Measurements from ENCODE around the gene CTBP1.
A peak's percentile ranks its signal among the peaks of the same experiment; 100 is the strongest.
"Not testable (repeated sequence)": the region's sequence is repeated elsewhere in the genome, so short reads cannot be mapped to it uniquely, and the experiment has no call there.

Gene CTBP1

DNA sequence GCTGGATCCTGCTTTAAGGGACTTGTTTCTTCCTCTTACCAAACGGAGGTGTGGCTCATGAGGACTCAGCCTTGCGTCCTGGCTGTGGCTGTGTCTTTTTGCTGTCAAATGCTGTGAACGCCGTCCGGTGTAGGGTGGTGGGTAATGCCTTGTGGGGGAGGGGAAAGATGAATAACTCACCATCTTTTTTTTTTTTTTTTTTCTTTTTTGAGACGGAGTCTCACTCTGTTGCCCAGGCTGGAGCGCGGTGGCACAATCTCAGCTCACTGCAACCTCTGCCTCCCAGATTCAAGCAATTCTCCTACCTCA is 43.7 kb upstream of the CTBP1 start:
- not testable (repeated sequence) for H3K4me3 ChIP-seq (ENCODE audit: low read length); H3K4me1 ChIP-seq (ENCODE audit: insufficient read depth, low read length); H3K27ac ChIP-seq (ENCODE audit: low read depth, low read length); H3K36me3 ChIP-seq (ENCODE audit: insufficient read depth, low read length); H3K9ac ChIP-seq (ENCODE audit: low read depth, low read length); H3K27me3 ChIP-seq (ENCODE audit: insufficient read depth, low read length); H3K9me3 ChIP-seq (ENCODE audit: insufficient read depth, low read depth, low read length)
- WGBS = 98% methylated on average over 7 of the region's 8 CpGs

DNA sequence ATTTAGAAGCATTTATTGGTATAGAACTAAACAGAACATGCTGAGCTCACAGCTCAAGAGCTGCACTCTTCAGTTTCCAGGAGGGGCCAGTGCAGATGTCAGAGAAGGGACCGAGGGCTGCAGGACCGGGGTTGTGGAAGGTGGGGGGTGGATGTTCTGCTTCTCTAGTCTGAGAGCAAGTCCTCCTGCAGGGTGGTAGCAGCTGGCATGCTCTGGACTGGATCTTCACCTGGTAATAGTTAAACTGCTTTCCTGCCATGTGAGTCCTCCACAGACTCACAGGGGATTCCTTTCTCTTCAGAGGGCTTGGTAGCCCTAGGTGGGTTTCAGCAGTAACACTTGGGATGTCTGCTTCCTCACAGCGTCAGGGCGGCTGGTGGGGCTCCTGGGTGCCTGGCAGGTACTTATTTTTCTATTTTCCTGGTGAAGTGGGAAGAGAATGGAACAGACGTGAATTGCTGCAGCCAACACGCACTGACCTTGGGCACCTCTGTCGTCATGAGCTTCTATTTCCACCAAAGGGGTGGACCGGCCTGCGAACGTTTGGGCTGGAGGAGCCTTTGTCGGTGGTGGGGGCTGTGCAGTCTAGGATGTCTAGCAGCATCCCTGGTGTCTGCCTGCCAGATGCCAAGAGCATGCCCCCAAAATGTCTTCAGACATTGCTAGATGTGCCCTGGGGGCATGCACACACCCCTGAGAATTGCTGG is 43.2 kb upstream of the CTBP1 start:
- peaks cover 3% of the 10 kb centered on the region; the same call in 1 of the 2 replicates for H3K4me1 ChIP-seq (ENCODE audit: insufficient read depth, low read length)
- H3K9me3 ChIP-seq (ENCODE audit: insufficient read depth, low read depth, low read length) = no peaks in the 10 kb centered on the region; the same call in 1 of the 2 replicates
- H3K36me3 ChIP-seq (ENCODE audit: insufficient read depth, low read length) = peaks cover 5% of the 10 kb centered on the region; the same call in 1 of the 2 replicates
- H3K27me3 ChIP-seq (ENCODE audit: insufficient read depth, low read length) = no peaks in the 10 kb centered on the region
- no peak overlapping the region for H3K4me3 ChIP-seq (ENCODE audit: low read length)
- no peak overlapping the region for H3K9ac ChIP-seq (ENCODE audit: low read depth, low read length)
- 89% methylated on average over 11 of the region's 11 CpGs for WGBS
- H3K27ac ChIP-seq (ENCODE audit: low read depth, low read length) = no peak overlapping the region

DNA sequence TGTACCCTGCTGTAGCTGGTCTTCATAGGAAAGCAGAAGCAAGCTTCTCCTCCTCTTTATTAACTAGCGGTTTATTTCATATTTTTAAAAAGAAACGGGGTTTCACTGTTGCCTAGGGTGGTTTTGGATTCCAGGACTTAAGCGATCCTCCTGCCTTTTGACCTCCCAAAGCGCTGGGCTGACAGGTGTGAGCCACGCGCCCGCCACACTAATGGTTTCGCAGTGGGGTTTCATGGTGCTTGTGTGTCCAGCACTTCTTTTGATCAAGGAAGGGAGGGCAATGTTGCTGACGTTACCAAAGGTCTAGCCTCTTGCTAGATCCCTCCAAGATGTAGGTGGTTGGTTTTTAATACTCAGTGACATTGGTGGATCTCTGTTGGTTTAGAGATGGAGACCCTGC is 42.2 kb upstream of the CTBP1 start:
- no peak overlapping the region for H3K27ac ChIP-seq (ENCODE audit: low read depth, low read length)
- WGBS = 89% methylated on average over 9 of the region's 9 CpGs

DNA sequence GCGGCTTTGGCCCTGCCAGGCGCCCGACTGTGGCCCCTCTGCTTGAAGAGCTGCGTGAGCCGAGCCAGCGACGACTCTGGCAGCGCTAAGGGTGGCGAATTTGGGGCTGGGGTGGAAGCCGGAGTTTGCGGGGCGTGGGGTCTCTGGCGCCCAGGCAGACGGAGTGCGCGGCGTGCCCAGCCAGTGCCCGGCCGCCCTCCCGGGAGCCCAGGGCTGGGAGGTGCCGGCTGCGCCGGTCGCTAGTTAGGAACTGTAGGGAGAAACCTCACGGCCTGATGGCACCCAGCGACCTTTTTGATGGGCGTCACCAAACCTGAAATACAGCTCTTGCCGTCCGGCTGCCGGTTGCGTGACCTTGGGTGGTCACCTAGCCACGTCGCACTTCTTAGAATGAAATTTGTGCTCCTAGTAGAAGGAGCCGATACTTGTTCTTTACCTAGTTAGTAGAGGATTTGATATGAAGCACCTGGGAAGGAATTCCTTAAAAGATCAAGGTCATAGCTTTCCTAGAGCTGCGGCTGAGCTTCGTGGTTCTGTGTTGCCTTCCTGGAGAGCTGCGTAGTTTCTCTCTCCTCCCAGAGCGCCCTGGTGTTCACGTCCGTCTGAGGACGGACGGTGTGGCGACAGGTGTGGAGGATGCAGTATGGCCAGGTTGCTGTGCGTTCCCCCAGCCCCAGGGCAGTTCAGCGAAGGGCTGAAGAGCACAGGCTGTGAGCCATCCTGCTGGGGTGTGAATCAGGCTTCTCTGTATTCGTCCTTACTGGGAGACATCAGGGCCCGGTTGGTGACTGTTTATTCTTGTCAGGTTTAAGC is 41.4 kb upstream of the CTBP1 start:
- peak overlapping the region; percentile 74; the same call in 1 of the 2 replicates for H3K27ac ChIP-seq (ENCODE audit: low read depth, low read length)
- H3K9ac ChIP-seq (ENCODE audit: low read depth, low read length) = peak overlapping the region; percentile 95
- 2% methylated on average over 47 of the region's 47 CpGs for WGBS
- H3K4me3 ChIP-seq (ENCODE audit: low read length) = peak overlapping the region; percentile 79
- peaks cover 11% of the 10 kb centered on the region for H3K9me3 ChIP-seq (ENCODE audit: insufficient read depth, low read depth, low read length)
- H3K36me3 ChIP-seq (ENCODE audit: insufficient read depth, low read length) = no peaks in the 10 kb centered on the region
- H3K27me3 ChIP-seq (ENCODE audit: insufficient read depth, low read length) = no peaks in the 10 kb centered on the region
- H3K4me1 ChIP-seq (ENCODE audit: insufficient read depth, low read length) = peaks cover 3% of the 10 kb centered on the region; the same call in 1 of the 2 replicates

More for the DNA sequence above, 42.2 kb upstream of the CTBP1 start:
- Histone ChIP-seq H3K9ac (ENCODE audit: low read depth, low read length) (peak overlapping the region; percentile 95), H3K4me1 (ENCODE audit: insufficient read depth, low read length) (peaks cover 3% of the 10 kb centered on the region; the same call in 1 of the 2 replicates), H3K27me3 (ENCODE audit: insufficient read depth, low read length) (no peaks in the 10 kb centered on the region), H3K4me3 (ENCODE audit: low read length) (peak overlapping the region; percentile 79), H3K9me3 (ENCODE audit: insufficient read depth, low read depth, low read length) (peaks cover 6% of the 10 kb centered on the region), H3K36me3 (ENCODE audit: insufficient read depth, low read length) (no peaks in the 10 kb centered on the region)

DNA sequence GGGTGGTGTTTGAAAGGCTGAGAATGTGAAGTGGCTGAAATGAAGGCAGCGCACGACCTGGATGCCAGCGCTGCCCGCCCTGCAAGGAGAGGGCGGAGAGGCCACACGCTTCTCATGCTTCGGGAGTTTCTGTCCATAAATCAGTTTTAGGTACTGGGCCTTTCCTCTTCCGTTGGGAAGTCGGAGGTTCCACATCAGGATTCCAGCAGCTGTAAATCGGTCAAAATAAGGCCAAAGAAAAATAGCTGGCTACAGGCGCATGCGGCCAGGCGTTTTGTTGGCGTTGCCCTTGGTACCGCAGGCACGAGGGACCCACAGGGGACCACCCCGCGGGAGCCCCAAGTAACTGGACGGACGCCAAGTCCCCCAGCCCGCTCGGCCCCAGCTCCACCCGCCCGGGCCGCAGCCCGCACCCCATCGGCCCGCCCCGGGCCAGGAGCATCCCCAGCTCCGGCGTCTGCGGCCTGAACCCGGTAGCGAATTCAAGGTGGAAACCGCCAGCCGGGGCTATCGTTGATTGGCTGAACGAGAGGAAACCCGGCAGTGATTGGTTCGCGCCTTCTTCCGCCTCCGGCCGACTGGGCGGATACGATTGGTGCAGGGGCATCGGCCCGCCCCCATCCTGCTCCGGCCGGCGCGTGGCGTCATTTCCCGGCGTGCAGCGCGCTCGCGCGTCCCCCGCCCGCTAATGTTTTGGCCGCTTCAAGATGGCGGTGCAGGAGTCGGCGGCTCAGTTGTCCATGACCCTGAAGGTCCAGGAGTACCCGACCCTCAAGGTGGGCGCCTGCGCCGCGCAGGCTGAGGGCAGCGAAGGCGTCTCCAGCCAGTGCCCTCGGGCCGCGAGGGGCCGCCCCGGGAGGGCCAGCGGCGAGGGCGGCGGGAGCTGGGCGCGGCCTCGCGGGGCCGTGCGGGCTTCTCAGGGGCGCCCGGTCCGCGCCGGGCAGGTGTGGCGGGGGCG is 40.6 kb upstream of the CTBP1 start, which contains the start of gene MAEA:
Gene MAEA, plus strand, starts transcription at position 685 of the 958 bp plus-strand sequence. Its CDS starts 23 bp downstream, at position 708.
- no peaks in the 10 kb centered on the region for H3K36me3 ChIP-seq (ENCODE audit: insufficient read depth, low read length)
- 1% methylated on average over 95 of the region's 95 CpGs for WGBS
- H3K9ac ChIP-seq (ENCODE audit: low read depth, low read length) = peak within 1 kb of the TSS; percentile 95
- H3K27me3 ChIP-seq (ENCODE audit: insufficient read depth, low read length) = no peaks in the 10 kb centered on the region
- H3K4me3 ChIP-seq (ENCODE audit: low read length) = peak within 1 kb of the TSS; percentile 79
- H3K4me1 ChIP-seq (ENCODE audit: insufficient read depth, low read length) = peaks cover 3% of the 10 kb centered on the region; the same call in 1 of the 2 replicates
- peak within 1 kb of the TSS; percentile 74 for H3K27ac ChIP-seq (ENCODE audit: low read depth, low read length)
- H3K9me3 ChIP-seq (ENCODE audit: insufficient read depth, low read depth, low read length) = peaks cover 11% of the 10 kb centered on the region

DNA sequence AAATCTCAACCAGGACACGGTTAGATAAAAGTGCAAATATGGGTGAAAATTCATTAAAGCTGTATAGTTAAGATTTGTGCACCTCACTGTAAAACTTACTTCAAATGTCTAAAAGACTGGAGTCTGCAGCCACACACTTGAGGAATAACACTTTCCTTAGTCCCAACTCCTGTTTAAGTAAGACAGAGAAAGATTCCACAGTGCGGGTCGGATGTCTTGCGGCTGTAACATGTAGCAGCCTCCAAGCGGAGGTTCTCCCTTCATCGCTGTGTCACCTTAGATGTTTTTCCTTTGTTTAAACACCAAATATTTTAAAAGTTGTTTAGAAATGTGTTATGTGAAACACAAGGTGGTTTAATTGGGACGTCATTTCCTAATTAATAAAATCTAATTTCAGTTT is 39.9 kb upstream of the CTBP1 start:
- Histone ChIP-seq H3K27ac (ENCODE audit: low read depth, low read length) (peak overlapping the region; percentile 71; the same call in 1 of the 2 replicates), H3K36me3 (ENCODE audit: insufficient read depth, low read length) (no peaks in the 10 kb centered on the region), H3K4me1 (ENCODE audit: insufficient read depth, low read length) (peaks cover 3% of the 10 kb centered on the region; the same call in 1 of the 2 replicates), H3K27me3 (ENCODE audit: insufficient read depth, low read length) (no peaks in the 10 kb centered on the region), H3K4me3 (ENCODE audit: low read length) (peak overlapping the region; percentile 79), H3K9ac (ENCODE audit: low read depth, low read length) (peak overlapping the region; percentile 92), H3K9me3 (ENCODE audit: insufficient read depth, low read depth, low read length) (peaks cover 11% of the 10 kb centered on the region)
- WGBS = 83% methylated on average over 6 of the region's 7 CpGs

DNA sequence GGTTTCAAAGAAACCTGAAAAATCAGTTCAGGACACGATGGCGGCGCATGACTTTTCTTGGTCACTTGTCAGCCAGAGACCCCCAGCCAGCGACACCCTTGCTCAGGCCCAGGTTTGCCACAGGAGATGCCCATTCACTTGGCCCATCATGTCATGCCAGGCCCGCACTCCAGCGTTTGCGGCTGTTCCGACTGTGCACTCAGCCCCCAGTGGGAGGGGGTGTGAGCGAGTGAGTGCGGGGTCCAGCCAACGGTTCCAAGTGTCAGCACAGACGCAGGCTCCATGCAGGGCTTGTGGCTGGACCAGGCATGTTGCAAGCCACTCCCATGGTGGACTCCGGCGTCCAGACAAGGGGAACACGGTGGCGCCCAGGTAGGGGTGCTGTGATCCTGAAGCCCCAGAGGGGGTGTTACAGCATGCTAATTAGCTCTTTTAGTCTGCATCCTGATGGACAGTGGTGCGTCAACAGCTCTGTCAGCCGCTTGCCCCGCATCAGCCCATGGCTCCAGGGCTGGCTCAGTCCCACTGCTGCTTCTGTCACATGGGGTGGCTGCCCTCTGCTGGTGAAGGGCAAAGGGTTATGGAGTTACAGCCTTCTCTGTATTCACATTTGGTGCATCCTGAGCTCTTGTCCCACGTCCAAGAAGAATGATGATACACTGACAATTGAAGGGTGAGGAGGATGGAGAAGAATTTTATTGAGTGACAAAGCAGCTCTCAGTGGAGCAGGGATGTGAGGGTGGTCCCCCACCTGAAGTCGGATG is 37.0 kb upstream of the CTBP1 start:
- no peak overlapping the region for H3K27ac ChIP-seq (ENCODE audit: low read depth, low read length)
- H3K4me3 ChIP-seq (ENCODE audit: low read length) = no peak overlapping the region
- WGBS = 89% methylated on average over 21 of the region's 21 CpGs
- no peaks in the 10 kb centered on the region for H3K4me1 ChIP-seq (ENCODE audit: insufficient read depth, low read length)
- no peaks in the 10 kb centered on the region for H3K27me3 ChIP-seq (ENCODE audit: insufficient read depth, low read length)
- no peak overlapping the region for H3K9ac ChIP-seq (ENCODE audit: low read depth, low read length)
- H3K9me3 ChIP-seq (ENCODE audit: insufficient read depth, low read depth, low read length) = peaks cover 11% of the 10 kb centered on the region
- no peaks in the 10 kb centered on the region for H3K36me3 ChIP-seq (ENCODE audit: insufficient read depth, low read length)

DNA sequence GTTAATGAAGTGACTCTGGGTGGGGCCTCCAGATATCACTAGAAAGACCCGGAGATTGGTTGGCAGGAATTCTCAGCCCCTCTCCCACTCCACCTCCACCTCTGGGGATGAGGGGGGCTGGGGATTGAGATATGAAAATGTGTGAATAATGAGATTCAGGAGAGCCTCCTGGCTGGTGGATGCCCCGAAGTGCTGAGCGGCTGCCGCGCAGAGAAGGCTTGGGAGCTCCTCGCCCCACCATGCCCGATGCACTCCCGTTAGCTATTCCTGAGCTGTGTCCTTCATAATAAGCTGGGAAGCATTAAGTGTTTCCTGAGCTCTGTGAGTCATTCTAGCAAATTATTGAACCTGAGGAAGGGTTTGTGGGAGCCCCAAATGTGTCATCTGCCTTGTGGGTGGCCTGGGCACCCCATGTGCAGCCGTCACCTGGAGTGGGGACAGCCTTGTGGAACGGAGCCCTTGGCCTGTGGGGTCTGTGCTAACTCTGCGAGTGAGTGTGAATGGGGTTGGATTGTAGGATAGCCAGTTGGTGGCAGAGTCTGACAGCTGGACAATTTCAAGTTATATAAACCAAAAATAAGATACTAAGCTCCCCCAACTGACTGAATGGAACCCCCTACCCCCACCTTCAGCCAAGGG is 36.3 kb upstream of the CTBP1 start:
- no peaks in the 10 kb centered on the region for H3K36me3 ChIP-seq (ENCODE audit: insufficient read depth, low read length)
- H3K4me1 ChIP-seq (ENCODE audit: insufficient read depth, low read length) = no peaks in the 10 kb centered on the region
- no peak overlapping the region for H3K4me3 ChIP-seq (ENCODE audit: low read length)
- WGBS = 81% methylated on average over 10 of the region's 11 CpGs
- H3K27ac ChIP-seq (ENCODE audit: low read depth, low read length) = no peak overlapping the region
- H3K9me3 ChIP-seq (ENCODE audit: insufficient read depth, low read depth, low read length) = peaks cover 11% of the 10 kb centered on the region
- H3K9ac ChIP-seq (ENCODE audit: low read depth, low read length) = no peak overlapping the region
- H3K27me3 ChIP-seq (ENCODE audit: insufficient read depth, low read length) = no peaks in the 10 kb centered on the region

DNA sequence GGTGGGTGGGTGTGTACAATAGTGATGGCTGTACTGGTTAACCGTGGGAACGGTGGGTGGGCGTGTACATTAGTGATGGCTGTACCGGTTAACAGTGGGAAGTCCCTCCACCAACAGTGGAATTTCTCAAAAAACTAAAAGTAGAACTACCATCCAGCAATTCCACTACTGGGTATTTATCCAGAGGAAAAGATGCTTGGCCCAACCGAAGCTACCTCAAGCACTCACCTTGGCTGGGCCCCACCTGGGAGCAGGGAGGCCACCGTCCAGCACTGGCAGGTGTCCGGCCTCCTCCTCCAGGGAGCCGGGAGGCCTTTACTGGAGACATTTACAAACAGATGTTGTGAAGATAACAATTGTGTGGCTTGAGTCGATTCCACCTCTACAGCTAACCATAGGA is 34.8 kb upstream of the CTBP1 start:
- H3K9me3 ChIP-seq (ENCODE audit: insufficient read depth, low read depth, low read length) = peaks cover 11% of the 10 kb centered on the region
- WGBS = 89% methylated on average over 8 of the region's 9 CpGs

DNA sequence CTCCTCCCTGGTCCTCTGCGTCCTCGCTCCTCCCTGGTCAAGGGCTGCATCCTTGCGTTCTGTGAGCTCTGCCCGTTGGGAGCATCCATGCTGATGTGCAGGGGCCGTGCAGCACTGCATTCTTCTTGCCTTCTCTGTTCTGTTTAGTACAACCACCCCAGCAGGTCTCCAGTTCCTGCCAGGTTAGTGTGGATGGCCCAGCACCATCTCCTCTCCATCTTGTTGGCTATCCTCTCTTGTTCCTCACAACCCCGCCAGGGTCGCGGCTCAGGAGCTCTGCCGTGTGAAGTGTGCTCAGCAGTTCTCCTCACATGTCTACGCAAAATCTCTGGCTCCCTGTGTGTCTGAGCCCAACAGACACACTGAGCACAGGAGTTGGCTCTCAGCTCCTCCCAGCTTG is 30.3 kb upstream of the CTBP1 start:
- 92% methylated on average over 10 of the region's 10 CpGs for WGBS
- H3K4me3 ChIP-seq (ENCODE audit: low read length) = no peak overlapping the region
- H3K9ac ChIP-seq (ENCODE audit: low read depth, low read length) = no peak overlapping the region
- H3K4me1 ChIP-seq (ENCODE audit: insufficient read depth, low read length) = no peaks in the 10 kb centered on the region
- H3K9me3 ChIP-seq (ENCODE audit: insufficient read depth, low read depth, low read length) = no peaks in the 10 kb centered on the region
- no peaks in the 10 kb centered on the region for H3K36me3 ChIP-seq (ENCODE audit: insufficient read depth, low read length)
- no peak overlapping the region for H3K27ac ChIP-seq (ENCODE audit: low read depth, low read length)
- H3K27me3 ChIP-seq (ENCODE audit: insufficient read depth, low read length) = no peaks in the 10 kb centered on the region

More for the DNA sequence above, 34.8 kb upstream of the CTBP1 start:
- Histone ChIP-seq H3K27ac (ENCODE audit: low read depth, low read length) (no peak overlapping the region), H3K9ac (ENCODE audit: low read depth, low read length) (no peak overlapping the region), H3K27me3 (ENCODE audit: insufficient read depth, low read length) (no peaks in the 10 kb centered on the region), H3K36me3 (ENCODE audit: insufficient read depth, low read length) (no peaks in the 10 kb centered on the region), H3K4me1 (ENCODE audit: insufficient read depth, low read length) (no peaks in the 10 kb centered on the region), H3K4me3 (ENCODE audit: low read length) (no peak overlapping the region)
